Coronary artery (tissue), 2 donors: Measurements from ENCODE around the gene OR2F1.

Source experiments
- DNase-seq: peaks from one replicate; pipeline ENCODE4 v3.0.0-alpha.2; 2017; ENCODE audit warnings: low spot score
- H3K27ac ChIP-seq, 2 donors: fragments of 200-600 bp; sonication (generic); one replicate each; pipeline ENCODE4 v1.5.1; 2016 to 2019
- H3K4me3 ChIP-seq: fragments of 200-600 bp; sonication (generic); 2 replicates; pipeline ENCODE4 v1.5.1; 2016; ENCODE audit warnings: mild to moderate bottlenecking, moderate library complexity
- CTCF ChIP-seq: fragments of 200-600 bp; sonication (generic); IDR thresholded peaks from one replicate; pipeline ENCODE4 v1.5.1; 2019; ENCODE audit warnings: antibody characterized with exemption

The OR2F1 gene

DNA sequence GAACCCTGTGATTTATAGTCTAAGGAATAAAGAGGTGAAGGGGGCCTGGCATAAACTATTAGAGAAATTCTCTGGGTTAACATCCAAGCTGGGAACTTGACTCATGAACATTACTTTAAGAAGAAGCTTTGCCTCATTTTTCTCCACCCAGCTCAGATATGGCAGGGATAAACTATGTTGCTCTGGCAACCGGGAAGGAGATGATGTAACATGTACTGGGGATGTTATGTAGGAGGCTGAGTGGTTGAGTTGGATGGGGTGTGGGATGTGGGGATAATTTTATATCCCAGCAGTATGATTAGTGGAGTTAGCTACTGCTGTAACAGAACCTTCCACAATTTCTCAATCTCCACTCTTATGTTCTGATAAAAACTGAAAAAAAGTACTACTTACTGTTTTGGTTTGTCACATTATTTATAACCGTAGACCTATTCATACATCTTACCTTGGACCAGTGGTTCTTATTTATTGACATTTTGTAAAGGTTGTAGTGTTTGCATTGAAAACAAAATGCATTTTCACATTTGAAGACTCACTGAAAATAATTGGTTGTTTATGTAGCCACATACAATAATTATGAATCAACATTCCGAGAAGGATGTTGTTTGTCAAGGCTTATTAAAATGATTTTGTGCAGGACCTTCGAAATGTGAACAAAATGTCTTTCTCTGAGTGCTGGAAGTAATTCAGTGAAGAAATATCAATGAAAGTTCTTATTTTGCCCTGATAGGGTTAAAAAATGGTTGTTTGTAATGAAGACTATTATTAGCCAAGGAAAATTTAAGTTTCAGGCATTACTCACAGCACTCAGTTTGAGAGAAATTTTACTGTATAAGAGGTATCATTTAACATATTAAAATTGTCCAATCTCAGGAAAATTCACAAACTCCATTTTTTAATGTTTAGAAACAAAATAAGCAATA, 18.3 kb upstream of the OR2F1 start:
- Histone ChIP-seq H3K27ac (no peak overlapping the region), H3K4me3 (no peak overlapping the region)
- no peak for TF ChIP-seq CTCF
- DNase-seq = no peak

DNA sequence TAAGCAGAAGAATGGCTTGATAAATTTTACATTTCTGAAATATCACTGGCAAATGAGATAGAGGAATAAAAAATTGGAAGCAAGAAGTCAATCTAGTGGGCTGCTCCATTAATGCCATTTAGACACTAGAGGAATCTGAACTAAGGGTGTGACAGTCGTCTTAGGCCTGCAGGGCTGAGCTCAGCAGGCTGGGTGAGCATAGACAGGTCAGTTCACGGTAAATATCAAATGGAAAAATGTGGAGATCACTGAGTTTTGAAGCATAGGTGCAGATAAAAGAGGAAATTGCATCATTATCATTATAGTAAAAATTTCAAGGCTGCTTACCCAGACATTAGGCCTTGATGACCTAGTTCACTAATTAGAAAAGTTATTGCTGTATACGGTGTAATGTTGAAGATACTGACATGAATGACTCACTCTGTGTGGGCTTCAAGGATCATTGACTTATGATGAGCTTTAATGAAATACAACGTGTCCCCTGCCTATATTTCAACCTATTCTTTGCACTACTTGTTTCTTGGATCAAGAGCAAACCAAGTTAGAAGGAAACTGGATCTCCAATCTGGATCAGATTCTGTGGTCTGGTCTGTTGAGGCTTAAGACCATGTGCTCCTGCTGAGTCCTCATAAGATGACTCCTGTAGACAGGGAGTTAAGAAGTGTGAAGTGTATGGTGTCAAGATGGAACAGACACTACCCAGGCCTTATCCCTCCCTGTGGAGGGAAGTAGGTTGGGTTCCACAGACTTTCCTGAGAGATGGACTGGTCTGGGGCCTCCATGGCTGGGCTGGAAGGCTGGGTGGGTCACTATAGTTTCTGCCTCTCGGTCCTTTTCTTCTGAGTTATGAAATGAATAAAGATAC, 16.0 kb upstream of the OR2F1 start:
- DNase-seq = no peak
- no peak overlapping the region for H3K27ac ChIP-seq
- TF ChIP-seq CTCF = no peak
- H3K4me3 ChIP-seq = no peak overlapping the region

GRCh38 chr7:143945423-143945822, 9.2 kb upstream of the OR2F1 start:
- H3K27ac ChIP-seq = no peak overlapping the region
- DNase-seq = no peak
- TF ChIP-seq CTCF = no peak

GRCh38 chr7:143947111-143947510, 7.5 kb upstream of the OR2F1 start:
- H3K4me3 ChIP-seq = no peak overlapping the region
- TF ChIP-seq CTCF = no peak
- DNase-seq = no peak
- no peak overlapping the region for H3K27ac ChIP-seq

More at GRCh38 chr7:143945423-143945822, 9.2 kb upstream of the OR2F1 start:
- no peak overlapping the region for H3K4me3 ChIP-seq

DNA sequence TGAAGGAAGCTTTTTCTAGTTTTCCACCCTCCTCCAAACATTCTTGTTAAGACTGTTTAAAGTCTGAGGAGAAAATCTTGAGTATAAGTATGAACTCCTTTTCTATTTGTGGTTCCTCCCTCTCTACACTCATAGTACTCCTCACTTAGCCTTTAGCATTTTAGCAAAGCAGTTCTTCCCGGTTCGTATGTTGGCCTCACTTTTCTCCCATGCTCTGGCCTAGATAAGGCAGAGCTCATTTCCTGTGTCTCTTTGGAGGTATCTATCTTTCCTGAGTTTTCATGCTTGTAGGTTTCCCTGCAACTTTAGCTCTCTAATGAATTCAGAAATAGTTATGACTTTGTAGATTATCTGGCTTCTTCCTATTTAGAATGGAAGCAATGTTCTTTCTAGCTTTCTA, 5.9 kb upstream of the OR2F1 start:
- TF ChIP-seq CTCF = no peak
- Histone ChIP-seq H3K27ac (no peak overlapping the region), H3K4me3 (no peak overlapping the region)
- DNase-seq = no peak

DNA sequence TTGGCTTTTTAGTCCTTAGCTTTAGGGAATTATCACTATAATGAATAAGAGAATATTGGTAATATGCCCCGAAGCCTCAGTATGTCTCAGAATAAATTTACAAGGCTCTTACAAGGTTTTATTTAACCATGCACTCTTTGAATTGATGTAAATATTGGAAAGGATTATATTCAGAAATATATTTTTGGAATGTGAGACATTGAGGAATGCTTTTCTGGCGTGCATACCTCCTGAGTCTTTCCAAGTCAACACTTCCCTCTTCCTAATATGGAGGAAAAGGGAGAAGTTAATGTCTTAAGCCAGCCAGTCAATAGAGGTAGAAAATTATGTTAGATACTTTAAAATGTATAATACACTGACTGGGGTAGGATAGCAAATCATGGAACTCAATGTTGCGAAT, 1.2 kb upstream of the OR2F1 start:
- H3K27ac ChIP-seq = no peak overlapping the region
- no peak for DNase-seq
- H3K4me3 ChIP-seq = no peak overlapping the region
- TF ChIP-seq CTCF = no peak
